ENCODE data around the gene RIC3. TPM values are rescaled to one million over a fixed set of nuclear protein-coding genes. Genes with fewer than 3 reads are reported as not detected.
A peak's percentile ranks its signal among the peaks of the same experiment; 100 is the strongest.

RIC3 gene
- total RNA-seq, 3 donors from 2014 or later: 1.5 to 16.4 (median 2.0) TPM

GRCh38 chr11:8209208-8209807 lies 40.5 kb upstream of the RIC3 start:
- Histone ChIP-seq H3K4me3 (no peak overlapping the region), H3K9me3 (no peaks in the 10 kb centered on the region), H3K4me1 (ENCODE audit: low read depth) (no peaks in the 10 kb centered on the region), H3K36me3 (ENCODE audit: low read depth) (no peaks in the 10 kb centered on the region)
- ATAC-seq: no peak
- TF ChIP-seq CTCF (IDR thresholded peaks at IDR 0.05): no peak
- intact Hi-C loops (cut with DNase I, micrococcal nuclease): no loop called here
- peak in 2 of 3 donors; percentile 48 to 54 for DNase-seq

GRCh38 chr11:8207080-8208000 lies 38.5 kb upstream of the RIC3 start:
- no peaks in the 10 kb centered on the region for H3K4me1 ChIP-seq (ENCODE audit: low read depth)
- TF ChIP-seq CTCF (IDR thresholded peaks at IDR 0.05): no peak
- no peak for DNase-seq
- ATAC-seq: no peak
- H3K36me3 ChIP-seq (ENCODE audit: low read depth): no peaks in the 10 kb centered on the region
- intact Hi-C loops (cut with DNase I, micrococcal nuclease): no loop called here
- no peaks in the 10 kb centered on the region for H3K9me3 ChIP-seq
- no peak overlapping the region for H3K4me3 ChIP-seq

- ATAC-seq (peak; percentile 41), DNase-seq (peak in 1 of 3 donors; percentile 21)
- H3K4me1 ChIP-seq (ENCODE audit: low read depth): no peaks in the 10 kb centered on the region
- intact Hi-C loops (cut with DNase I, micrococcal nuclease): no loop called here
- TF ChIP-seq CTCF (IDR thresholded peaks at IDR 0.05): no peak
- no peaks in the 10 kb centered on the region for H3K36me3 ChIP-seq (ENCODE audit: low read depth)
- no peaks in the 10 kb centered on the region for H3K9me3 ChIP-seq
- no peak overlapping the region for H3K4me3 ChIP-seq
Observed at GRCh38 chr11:8206251-8207079, 37.6 kb upstream of the RIC3 start.

- no peak for ATAC-seq
- Histone ChIP-seq H3K4me1 (ENCODE audit: low read depth) (no peaks in the 10 kb centered on the region), H3K36me3 (ENCODE audit: low read depth) (no peaks in the 10 kb centered on the region), H3K9me3 (no peaks in the 10 kb centered on the region), H3K4me3 (no peak overlapping the region)
- no peak for DNase-seq
- intact Hi-C loops (cut with DNase I, micrococcal nuclease): no loop called here
- no peak for TF ChIP-seq CTCF (IDR thresholded peaks at IDR 0.05)
Observed at GRCh38 chr11:8205566-8205965, 36.7 kb upstream of the RIC3 start.

GRCh38 chr11:8204596-8204995 lies 35.8 kb upstream of the RIC3 start:
- Histone ChIP-seq H3K9me3 (no peaks in the 10 kb centered on the region), H3K4me1 (ENCODE audit: low read depth) (no peaks in the 10 kb centered on the region), H3K36me3 (ENCODE audit: low read depth) (no peaks in the 10 kb centered on the region), H3K4me3 (no peak overlapping the region)
- ATAC-seq (no peak), DNase-seq (no peak)
- intact Hi-C loops (cut with DNase I, micrococcal nuclease): no loop called here
- no peak for TF ChIP-seq CTCF (IDR thresholded peaks at IDR 0.05)
